Thymus (tissue), 11 donors: ENCODE measurements around the gene KCNQ1. TPM values are rescaled to one million over a fixed set of nuclear protein-coding genes. Genes with fewer than 3 reads are reported as not detected.

Source experiments
- DNase-seq, 9 donors: peaks; one replicate each; pipeline ENCODE4 v3.0.0-alpha.2; 2013; ENCODE audit warnings: low spot score in 9 of 9, low read depth in 6 of 9, missing footprints in 1 of 9
- H3K27ac ChIP-seq, 2 donors: one replicate each; pipeline ENCODE4 v1.5.1; 2013; ENCODE audit warnings: control low read depth in 1 of 2, low read depth in 1 of 2, low read length in 1 of 2, mild to moderate bottlenecking in 1 of 2, moderate library complexity in 1 of 2
- H3K27me3 ChIP-seq, 2 donors: one replicate each; pipeline ENCODE4 v1.5.1; 2013; ENCODE audit warnings: low read length in 1 of 2; ENCODE audit not compliant: control insufficient read depth in 2 of 2, insufficient read depth in 1 of 2
- H3K36me3 ChIP-seq, 2 donors: one replicate each; pipeline ENCODE4 v1.5.1; 2013; ENCODE audit warnings: low read length in 1 of 2, mild to moderate bottlenecking in 1 of 2, moderate library complexity in 1 of 2; ENCODE audit not compliant: control insufficient read depth in 2 of 2, insufficient read depth in 2 of 2
- H3K4me1 ChIP-seq, 2 donors: one replicate each; pipeline ENCODE4 v1.5.1; 2013; ENCODE audit warnings: low read length in 2 of 2; ENCODE audit not compliant: control insufficient read depth in 2 of 2, insufficient read depth in 2 of 2
- H3K4me3 ChIP-seq, 2 donors: one replicate each; pipeline ENCODE4 v1.5.1; 2013; ENCODE audit warnings: low read length in 2 of 2, control low read depth in 1 of 2, mild to moderate bottlenecking in 1 of 2
- H3K9me3 ChIP-seq, 2 donors: one replicate each; pipeline ENCODE4 v1.5.1; 2013; ENCODE audit warnings: low read length in 1 of 2, mild to moderate bottlenecking in 1 of 2; ENCODE audit not compliant: control insufficient read depth in 2 of 2, insufficient read depth in 1 of 2
- WGBS: extraction: QIAGEN DNeasy Blood & Tissue Kit; methylation state at CpG from one replicate; pipeline ENCODE4 v1.1.7; 2013; 5-methylcytosine and 5-hydroxymethylcytosine counted together
- polyA plus RNA-seq: library from polyadenylated mRNA; stranded (reverse); fragments of 200-250 nt; gene quantifications from one replicate; pipeline ENCODE4 v1.2.3, GENCODE V29; 2013
- total RNA-seq: library from RNA; stranded (reverse); fragments of 120-200 nt; gene quantifications from one replicate; pipeline ENCODE4 v1.2.4, GENCODE V29; 2013
- donor health status: healthy.

KCNQ1 gene
- total and polyA plus RNA-seq, 2 donors = 0.94 to 3.7 TPM

DNA sequence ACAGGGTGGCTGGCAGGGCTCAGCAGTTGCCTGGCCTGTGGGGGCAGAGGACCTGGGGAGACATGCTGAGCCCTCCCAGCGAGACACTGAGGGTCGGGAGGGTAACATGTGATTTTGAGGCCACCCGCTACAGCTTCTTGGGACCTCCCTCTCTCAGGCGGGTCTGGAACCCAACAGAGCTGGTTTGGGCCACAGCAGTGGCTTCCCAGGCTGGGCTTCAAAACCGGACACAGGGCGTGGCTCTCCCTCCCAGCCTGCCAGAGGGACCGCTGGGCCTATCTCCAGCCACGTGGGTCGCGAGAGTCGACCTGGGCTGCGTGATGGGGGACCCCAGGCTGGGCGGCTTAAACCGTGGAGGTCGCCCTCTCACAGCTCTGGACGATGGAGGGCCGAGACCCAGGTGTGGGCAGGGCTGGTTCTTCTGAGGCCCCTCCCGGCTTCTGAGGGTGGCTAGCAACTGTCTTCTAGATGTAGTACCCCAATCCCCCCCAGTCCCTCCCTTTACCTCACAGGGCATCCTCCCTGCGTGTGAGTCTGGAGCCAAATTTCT is 91.7 kb downstream of the KCNQ1 start:
- Histone ChIP-seq H3K4me1 (peaks cover 14 to 21% of the 10 kb centered on the region in 2 donors), H3K4me3 (no peak overlapping the region), H3K27ac (no peak overlapping the region), H3K36me3 (no peaks in the 10 kb centered on the region), H3K9me3 (no peaks in the 10 kb centered on the region), H3K27me3 (peaks cover 0 to 2% of the 10 kb centered on the region in 2 donors)
- 97% methylated on average over 19 of the region's 19 CpGs for WGBS
- DNase-seq = no peak

DNA sequence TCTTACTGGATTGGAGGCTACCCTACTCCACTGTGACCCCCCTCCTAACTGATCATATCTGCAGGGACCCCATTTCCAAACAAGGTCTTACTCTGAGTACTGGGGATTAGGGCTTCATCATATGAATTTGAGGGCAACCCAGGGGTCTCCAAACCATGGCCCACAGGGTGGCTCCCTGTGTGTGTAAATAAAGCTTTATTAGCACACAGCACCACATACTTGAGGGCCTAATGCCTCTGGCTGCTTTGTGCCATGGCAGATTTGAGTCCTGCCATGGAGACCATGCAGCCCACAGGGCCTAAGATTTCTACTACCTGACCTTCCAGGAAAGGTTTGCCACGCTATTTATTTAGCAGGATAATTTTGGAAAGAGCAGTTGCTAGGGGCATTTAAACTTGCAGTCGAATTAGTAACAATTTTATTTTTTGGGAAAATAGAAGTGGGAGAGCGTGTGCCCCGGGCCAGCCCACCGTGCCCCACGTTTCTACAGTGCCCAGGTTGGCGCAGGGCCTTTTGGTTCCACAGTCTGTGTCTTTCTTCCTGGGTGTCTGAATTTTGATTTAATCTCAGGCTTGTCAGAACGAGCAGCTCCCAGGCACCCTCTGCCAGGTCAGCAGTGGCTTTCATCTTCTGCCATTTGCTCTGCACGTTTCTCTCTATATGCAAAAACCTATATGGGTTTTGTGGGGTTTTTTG is 92.3 kb downstream of the KCNQ1 start:
- DNase-seq = no peak
- H3K4me1 ChIP-seq = peaks cover 14 to 21% of the 10 kb centered on the region in 2 donors
- peaks cover 0 to under 1% of the 10 kb centered on the region in 2 donors for H3K27me3 ChIP-seq
- no peaks in the 10 kb centered on the region for H3K9me3 ChIP-seq
- no peak overlapping the region for H3K4me3 ChIP-seq
- WGBS = 94% methylated on average over 9 of the region's 9 CpGs
- H3K36me3 ChIP-seq = no peaks in the 10 kb centered on the region
- no peak overlapping the region for H3K27ac ChIP-seq

DNA sequence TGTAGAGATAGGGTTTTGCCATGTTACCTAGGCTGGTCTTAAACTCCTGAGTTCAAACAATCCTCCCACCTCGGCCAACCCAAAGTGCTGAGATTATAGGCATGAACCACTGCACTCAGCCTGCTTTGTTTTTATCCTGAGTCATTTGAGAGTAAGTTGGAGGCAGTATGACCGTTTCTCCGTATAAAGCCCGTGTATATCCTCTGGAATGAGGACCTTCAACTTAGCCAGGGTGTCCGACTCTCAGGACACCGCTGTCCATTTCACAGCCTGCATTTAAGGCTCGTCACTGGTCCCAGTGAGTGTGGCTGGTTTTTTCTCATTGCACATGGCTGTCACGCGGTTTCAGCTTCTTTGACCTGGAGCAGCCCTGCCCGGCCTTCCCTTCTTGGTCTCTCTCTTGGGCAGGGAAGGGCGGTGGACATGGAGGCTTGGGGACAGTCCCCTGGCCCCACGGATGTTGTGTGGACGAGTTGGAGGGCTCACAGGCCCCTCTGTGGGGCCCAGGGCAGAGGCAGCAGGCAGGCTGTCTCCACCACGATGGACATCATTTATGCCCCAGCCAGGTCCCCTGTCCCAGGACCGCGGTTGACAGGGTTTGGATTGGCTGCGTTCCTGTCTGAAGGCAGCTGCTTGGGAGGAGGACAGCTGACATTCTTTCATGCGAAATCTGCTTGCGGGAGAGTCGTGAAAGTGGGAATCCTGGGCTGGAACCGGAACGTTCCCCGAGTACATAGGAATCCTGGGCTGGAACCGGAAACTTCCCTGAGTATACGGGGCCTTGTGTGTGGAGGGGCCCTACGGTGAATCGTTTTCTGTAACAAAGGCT is 93.3 kb downstream of the KCNQ1 start:
- no peak overlapping the region for H3K27ac ChIP-seq
- no peak for DNase-seq

DNA sequence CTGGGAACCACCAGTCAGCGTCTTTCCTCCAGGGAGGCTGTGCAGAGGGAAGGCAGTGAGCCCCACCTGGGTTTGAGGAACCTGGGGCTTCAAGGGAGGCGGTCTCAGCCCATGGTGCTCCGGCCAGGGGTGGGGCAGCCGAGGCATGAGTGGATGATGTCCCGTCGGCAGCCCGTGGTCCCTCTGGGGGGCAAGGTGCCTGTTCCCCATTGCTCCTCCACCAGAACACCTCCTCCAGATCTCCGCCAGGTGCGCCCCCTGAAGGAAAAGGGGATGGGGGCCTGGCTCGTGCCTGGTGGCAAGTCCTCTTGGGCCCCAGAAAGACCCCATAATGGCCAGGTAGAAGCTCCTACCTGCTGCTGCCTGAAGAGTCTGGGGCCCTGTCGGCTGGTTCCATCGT is 94.1 kb downstream of the KCNQ1 start:
- H3K36me3 ChIP-seq = no peaks in the 10 kb centered on the region
- H3K27ac ChIP-seq = no peak overlapping the region
- no peak overlapping the region for H3K4me3 ChIP-seq
- H3K4me1 ChIP-seq = peaks cover 3 to 5% of the 10 kb centered on the region in 2 donors
- H3K27me3 ChIP-seq = no peaks in the 10 kb centered on the region
- DNase-seq = no peak
- WGBS = 96% methylated on average over 12 of the region's 12 CpGs
- H3K9me3 ChIP-seq = no peaks in the 10 kb centered on the region

More for the DNA sequence above, 93.3 kb downstream of the KCNQ1 start:
- Histone ChIP-seq H3K36me3 (no peaks in the 10 kb centered on the region), H3K9me3 (no peaks in the 10 kb centered on the region), H3K4me3 (no peak overlapping the region), H3K27me3 (no peaks in the 10 kb centered on the region), H3K4me1 (peaks cover 12 to 14% of the 10 kb centered on the region in 2 donors)
- 94% methylated on average over 27 of the region's 27 CpGs for WGBS

DNA sequence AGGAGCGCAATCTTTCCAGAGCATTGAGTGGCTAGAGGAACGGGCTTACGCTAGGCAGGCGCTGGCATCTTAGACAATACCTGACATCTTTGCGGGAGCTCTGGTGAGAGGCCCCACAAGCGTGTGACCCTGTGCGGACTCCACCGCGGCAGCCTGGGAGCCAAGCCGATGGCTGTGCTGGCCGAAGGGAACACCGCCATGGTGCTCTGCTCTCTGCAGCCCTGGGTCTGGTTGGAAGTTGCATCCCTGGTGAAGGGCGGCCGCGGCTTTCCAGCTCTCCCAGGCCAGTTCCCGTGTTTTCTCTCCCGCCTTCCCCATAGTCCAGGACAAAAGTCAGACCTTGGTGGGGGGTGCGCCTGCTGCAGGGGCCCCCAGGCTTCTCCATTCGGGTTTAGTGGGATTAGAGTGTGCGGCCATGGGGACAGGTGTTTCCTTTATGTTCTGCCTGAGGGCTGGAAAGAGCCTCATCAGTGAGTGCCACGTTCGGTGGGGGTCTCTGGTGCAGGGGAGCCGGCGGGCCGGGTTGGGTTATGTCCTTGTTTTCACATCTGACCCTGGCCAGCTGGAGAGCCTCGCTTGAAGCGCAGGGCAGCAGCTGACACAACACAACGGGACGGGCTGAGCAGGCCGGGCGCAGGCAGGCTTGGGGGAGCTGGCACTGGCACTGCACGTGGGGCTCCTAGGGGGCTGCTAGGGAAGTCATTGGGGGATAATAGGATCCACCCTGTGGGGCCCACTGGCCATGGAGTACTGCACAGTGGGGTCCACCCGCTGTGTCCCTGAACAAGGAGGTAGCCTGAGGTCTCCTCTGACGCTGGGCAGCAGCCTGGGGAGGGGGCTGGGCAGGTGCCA is 94.8 kb downstream of the KCNQ1 start:
- Histone ChIP-seq H3K9me3 (no peaks in the 10 kb centered on the region), H3K4me1 (no peaks in the 10 kb centered on the region), H3K27ac (no peak overlapping the region), H3K4me3 (no peak overlapping the region), H3K36me3 (no peaks in the 10 kb centered on the region), H3K27me3 (no peaks in the 10 kb centered on the region)
- no peak for DNase-seq
- 94% methylated on average over 34 of the region's 34 CpGs for WGBS

DNA sequence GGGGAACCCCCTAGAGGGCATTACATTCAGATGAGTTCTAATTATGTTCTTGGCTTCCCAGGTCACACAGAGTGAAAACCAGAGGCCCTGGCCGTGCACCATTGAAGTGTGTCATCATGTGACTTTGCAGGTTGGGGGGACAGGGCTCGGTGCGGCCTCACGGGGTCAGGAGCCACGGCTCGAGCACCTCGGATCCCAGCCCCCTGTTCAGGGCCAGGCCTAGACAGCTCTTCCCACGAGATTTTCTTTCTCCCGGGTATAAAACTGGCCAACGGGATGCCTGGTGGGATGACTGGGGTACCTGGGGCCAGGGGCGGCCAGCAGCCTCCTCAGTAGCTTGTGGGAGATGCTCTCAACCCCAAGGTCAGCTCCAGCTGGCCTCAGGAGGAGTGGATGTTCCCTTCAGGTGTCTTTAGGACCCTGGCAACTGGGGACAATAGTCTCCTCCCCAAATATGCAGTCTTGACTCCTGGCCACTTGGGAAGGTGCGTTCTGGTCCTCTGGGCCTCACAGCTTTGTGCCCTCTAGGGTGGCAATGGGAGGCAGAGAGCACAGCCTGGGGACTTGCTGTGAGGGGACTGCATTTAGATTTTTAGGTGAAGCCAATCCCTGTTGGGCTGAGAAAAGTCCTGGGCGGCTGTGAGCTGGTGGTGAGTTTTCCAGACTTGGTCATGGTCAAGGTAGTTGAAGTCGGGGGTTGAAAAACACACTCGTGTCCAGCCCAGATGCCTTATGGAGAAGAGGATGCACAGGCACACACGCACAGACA is 95.6 kb downstream of the KCNQ1 start:
- WGBS = 95% methylated on average over 16 of the region's 16 CpGs
- H3K27ac ChIP-seq = no peak overlapping the region
- DNase-seq = no peak
- H3K4me3 ChIP-seq = no peak overlapping the region
- no peaks in the 10 kb centered on the region for H3K4me1 ChIP-seq
- no peaks in the 10 kb centered on the region for H3K36me3 ChIP-seq
- H3K27me3 ChIP-seq = no peaks in the 10 kb centered on the region
- no peaks in the 10 kb centered on the region for H3K9me3 ChIP-seq

DNA sequence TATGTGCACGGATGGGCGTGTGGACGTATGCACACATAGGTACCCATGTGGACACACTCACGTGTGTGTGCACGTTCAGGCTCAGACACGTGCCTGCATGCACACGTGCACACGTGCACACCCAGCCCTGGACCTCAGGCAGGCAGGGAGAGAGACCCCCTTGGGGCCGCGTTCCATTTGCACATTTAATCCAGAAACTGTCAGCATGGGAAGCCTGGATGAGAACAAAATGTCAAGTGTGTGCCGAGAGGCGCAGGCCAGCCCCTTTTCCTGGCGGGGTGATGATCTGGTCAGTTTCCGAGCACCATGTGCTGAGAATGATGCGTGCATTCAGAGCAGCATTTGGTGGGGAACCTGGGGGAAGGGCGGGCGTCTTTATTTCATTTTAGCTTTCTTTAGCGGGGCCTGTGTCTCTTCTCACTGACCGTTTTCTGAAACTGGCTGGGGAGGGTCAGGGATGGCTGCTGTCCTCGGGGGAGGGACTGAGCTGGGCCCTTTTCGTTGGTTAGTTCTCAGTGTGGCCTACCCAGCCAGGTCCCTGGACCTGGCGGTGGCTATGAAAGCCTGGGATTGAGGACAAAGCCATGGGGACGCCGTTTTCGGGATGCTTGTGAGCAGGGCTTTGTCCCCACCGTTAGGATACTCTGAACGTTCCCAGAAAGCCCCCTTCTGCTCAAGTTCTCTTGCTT is 96.3 kb downstream of the KCNQ1 start:
- WGBS = 96% methylated on average over 27 of the region's 27 CpGs
- Histone ChIP-seq H3K27ac (no peak overlapping the region), H3K4me3 (no peak overlapping the region), H3K36me3 (no peaks in the 10 kb centered on the region), H3K9me3 (no peaks in the 10 kb centered on the region), H3K4me1 (no peaks in the 10 kb centered on the region), H3K27me3 (no peaks in the 10 kb centered on the region)
- DNase-seq = no peak

DNA sequence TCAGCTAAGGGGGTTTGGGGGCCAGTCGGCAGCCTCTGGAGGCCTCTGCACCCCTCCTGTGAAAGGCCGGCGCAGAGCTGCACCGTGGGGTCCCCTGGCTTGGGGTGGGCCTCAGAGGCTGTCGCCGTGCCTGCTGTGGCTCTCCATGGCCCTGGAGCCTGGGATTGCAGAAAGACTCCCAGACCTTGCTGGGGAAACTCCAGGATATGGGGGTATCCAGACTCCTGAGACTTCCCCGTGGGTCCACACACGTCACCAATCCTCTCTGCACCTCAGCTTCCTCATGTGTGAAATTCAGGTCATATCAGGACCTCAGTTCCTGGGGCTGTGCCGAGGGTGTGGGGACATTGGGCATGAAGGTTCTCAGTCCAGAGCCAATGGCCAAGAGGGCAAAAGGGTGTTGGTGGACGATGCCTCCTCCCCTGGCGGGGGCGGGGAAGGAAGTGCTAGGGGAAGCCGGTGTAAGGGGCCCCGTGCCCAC is 97.1 kb downstream of the KCNQ1 start:
- Histone ChIP-seq H3K9me3 (no peaks in the 10 kb centered on the region), H3K27me3 (no peaks in the 10 kb centered on the region), H3K27ac (no peak overlapping the region), H3K4me1 (no peaks in the 10 kb centered on the region), H3K4me3 (no peak overlapping the region), H3K36me3 (no peaks in the 10 kb centered on the region)
- DNase-seq = no peak
- 89% methylated on average over 14 of the region's 14 CpGs for WGBS
